HG03342 (cell line): ENCODE measurements around the gene OLFM1.

ENCODE experiments used
- ATAC-seq: cut with Tn5 transposase; IDR thresholded peaks from one replicate; pipeline ENCODE4 v1.9.1; 2021; ENCODE audit warnings: mild to moderate bottlenecking, moderate library complexity; ENCODE audit not compliant: unreplicated experiment

Gene OLFM1

DNA sequence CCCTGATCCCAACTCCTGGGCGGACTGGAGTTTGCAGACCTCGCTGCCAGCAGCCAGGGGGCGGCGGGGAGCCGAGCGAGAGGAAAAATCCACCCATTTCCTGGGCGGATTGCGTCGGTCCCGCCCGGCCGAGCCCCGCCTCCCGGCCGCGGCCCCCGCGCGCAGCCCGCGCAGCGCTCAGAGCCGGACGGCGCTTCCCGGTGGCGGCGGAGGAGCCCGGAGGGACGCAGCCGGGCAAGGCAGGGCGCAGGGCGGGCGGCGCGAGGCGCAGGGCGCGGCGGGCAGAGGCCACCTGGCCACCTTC, at the start of gene OLFM1:
TSS of gene OLFM1 (plus strand) at position 180 of the 304 bp plus-strand sequence. CDS start 322 bp downstream, outside the sequence.
- no peak for ATAC-seq

DNA sequence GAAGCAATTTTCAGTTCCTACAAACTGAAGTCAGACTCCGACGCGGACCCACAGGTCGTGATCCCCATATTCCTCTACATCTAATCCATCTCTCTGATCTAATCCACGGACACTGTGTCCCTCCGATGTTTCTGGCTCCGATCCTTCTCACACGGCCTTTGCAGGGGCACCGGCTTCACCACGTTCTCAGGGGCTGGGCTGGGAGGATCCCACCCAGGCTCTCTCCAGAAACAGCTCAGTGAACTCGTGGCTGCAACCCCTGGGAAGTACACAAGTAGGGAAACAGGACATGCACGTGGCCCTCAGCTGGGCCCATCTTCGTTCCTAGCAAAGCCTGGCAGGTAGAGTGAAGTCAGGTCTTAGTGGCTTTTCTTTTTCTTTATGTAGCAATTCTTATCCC, 49.1 kb upstream of the OLFM1 start:
- no peak for ATAC-seq

DNA sequence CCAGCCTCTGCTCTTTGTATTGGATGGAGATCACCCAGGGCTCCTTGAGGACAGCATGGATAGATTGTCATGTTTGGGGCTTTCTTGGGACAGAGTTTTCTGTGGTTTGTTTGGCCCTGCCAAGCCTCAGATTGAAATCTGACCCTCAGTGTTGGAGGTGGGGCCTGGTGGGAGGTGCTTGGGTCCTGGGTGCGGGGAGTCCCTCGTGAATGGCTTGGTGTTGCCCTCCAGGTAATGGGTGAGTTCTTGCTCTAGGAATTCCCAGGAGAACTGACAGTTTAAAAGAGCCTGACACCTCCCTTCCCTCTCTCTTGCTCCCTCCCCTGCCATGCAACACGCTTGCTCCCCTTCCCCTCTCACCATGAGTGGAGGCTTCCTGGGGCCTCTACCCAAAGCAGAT, 48.6 kb upstream of the OLFM1 start:
- ATAC-seq = no peak

DNA sequence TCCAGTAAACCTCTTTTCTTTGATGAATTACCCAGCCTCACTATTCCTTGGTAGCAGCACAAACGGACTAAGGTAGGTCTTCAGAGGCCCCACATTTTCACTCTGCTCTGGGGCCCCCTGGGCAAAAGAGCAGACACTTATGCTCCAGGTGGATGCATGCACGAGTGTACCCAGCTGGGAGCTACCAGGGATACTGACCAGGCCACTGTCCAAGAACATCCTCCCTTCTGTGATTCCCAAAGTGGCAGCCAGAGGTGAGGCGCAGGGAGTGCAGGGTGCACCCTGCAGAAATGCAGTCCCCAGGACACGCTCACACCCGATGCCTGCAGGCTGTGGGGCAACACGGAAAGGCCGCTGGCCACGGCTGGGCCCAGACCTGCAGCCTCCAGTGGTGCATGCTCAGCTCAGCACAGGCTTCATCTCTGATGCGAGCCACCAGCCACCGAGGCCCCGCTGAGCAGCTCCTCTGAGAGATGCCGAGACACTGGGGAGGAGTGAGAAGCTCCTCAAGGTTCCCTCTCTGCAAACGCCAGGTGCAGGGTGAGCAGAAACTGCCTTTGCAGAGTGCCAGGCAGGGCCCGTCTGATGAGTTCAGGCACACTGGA, 48.1 kb upstream of the OLFM1 start:
- no peak for ATAC-seq

DNA sequence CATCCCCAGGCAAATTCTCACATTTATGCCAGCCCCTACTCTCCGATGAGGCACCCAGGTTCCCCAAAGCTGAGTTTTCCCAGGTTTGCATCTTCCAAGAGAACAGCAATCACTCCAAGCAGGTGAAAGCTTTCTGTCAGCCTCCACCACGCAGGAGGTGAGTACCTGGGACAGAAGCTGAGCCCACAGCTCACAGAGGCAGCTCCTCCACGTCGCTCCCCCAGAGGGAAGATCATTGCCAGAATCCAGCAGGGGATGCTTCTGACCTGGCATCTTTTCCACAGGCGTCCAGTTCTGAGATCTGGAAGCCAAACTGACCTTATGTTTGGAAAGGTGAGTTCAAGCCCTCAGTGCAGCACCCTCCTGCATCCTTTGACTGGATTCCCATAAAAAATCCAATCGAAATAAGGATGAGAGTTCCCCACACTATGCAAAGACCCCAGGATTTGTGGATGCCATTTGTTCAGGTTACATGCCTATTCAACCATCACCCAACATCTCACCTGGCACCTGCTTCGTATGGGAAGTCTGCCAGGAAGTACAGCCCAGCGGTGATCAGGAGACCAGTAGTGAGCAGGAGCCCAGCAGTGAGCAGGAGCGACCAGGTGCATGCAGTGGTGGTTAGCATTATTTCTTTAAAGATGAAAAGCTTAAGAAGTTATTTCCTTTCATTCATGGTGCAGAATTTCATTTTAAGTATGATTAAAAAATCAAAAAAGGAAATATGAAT, 47.4 kb upstream of the OLFM1 start:
- ATAC-seq = no peak

DNA sequence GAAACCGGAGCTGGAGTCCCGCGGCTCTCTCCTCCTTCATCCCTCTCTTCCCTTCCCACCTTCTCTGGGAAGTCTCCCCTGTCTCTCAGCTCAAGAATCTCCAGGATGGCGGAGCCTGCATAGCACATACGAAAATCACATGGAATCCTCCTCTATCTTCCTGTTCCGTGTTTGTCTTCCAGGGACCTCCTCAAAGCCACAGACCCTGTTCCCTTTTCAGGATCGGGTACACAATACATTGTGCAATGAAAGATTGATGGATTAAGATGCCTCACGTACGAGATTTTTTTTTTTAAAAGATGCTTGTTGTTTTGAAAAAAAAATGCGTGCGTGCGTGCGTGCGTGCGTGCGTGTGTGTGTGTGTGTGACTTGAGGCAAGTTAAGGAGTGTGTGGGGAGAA, 46.6 kb upstream of the OLFM1 start:
- ATAC-seq = no peak

DNA sequence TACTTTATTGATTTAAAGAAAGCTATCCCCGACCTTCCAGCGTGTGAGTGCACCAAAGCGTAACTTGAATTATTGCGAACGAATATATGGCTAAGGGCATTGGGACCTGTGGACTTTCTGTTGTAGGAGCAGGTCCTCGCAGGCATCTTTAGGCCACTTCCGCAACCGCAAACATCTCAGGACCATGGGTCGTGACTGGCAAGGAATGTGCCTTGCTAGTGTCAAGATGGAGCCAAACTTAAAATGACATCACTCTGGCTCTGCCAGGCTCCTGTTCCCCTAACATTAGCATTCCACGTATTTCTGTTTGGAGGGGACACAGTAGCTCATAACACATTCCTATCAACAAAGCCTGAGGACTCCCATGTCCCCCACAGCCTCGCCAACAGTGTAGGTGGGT, 44.1 kb upstream of the OLFM1 start:
- ATAC-seq = no peak

DNA sequence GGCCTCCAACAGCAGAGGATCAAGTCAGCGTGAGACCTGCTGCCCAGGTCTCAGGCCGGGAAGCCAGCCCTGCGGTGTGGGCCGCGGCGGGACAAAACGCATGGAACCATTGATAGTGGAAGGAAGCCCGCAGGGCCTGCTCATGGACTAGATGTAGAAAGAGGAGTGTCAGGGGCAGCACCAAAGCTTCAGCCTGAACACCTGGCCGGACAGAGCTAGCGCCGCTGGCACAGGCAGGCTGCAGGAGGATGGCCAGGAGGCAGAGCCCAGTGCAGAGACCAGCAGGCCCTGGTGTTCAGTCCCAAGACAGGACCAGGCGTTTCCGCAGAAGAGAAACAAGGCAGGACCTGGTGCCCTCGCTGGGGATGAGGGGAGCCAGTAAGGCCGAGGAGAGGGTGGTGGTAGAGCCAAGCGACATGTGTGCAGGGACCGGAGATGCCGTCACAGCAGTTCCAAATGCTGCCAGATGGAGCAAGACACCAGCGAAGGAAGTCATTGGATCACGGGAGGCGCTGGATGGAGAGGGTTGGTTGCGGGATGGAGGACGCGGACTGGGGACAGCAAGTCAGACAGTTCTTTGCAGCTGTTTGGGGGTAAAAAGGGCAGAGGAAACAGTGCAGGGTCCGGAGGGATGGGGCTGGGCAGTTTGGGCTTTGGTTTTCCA, 42.1 kb upstream of the OLFM1 start:
- no peak for ATAC-seq

DNA sequence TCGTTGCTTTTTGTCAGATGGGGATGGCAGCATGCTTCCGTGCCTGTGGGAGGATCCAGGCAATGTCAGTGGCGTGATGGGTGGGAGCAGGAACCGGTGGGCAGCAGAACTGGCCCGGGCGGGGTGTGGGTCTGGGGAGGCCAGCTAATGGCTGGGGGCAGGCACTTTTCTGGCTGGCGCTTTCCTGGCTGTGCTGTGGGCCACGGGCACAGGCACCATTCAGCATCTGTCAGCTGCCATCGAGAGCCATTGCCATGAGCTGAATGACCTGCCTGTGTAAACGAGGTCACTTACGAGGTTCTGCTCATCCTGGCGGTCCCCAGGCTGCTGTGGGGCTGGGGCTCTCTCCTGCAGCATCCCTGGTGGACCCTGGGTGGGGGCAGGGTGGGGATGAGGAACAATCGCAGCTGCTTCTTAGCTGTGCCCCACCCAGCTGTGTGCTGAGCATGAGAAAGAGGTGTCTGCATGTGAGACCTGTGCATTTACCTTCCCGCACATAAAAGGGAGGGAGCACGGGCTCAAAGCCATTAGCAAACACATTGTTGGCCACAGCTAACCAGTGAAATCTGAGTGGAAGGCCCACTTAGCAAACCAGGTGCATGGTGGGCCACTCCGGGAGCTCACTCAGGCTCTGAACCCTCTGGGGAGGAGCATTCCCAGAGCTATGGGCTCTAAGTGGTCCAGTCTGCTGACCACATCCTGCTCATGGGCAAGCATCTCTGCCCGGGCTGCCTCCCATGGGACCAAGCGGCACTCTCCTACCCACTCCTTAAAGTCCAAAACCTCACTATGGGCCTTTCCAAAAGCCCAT, 41.3 kb upstream of the OLFM1 start:
- no peak for ATAC-seq

DNA sequence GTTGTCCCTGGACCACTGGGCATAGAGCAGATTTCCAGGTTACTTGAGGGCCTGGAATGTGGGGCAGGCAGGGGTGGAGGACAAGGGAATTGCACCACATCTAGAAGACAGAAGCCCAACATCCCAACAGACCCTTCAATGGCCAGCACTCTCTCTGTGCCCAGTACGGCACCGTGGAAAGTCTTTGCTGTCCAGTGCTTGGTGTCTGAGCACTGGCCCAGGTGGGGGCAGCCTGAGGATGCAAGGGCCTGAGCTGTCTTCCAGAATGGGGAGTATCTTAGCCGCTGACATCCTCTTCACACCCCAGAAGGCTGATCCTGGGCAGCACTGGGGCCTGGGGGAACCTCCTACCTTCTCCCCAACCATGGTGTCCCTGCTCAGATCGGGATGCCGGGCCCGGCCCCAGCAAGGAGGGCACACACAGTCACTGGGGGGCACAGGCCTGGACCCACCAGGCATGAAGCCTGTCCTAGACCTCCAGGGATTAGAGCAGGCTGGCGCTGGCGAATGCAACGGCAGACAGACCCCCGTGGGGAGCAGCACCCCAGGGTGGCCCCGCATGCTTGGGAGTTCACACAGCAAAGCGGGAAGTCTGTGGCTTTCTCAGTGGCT, 40.6 kb upstream of the OLFM1 start:
- no peak for ATAC-seq

DNA sequence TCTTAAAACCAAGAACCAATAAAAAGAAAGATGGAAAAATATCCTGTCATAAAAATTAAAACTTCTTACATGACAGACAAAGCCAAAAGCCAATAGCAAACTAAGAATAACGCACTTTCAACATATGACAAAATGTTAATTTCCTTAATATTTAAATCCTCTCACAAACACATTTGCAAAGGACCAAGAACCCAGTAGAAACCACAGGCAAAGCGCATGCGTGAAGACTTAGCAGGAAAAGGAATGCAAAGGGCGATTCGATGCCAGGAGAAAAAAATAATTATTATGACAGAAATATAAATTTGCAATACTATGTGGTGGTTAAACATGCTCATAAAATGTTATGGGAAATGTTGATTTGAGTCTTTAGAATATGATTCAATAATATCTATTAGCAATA, 39.9 kb upstream of the OLFM1 start:
- no peak for ATAC-seq

DNA sequence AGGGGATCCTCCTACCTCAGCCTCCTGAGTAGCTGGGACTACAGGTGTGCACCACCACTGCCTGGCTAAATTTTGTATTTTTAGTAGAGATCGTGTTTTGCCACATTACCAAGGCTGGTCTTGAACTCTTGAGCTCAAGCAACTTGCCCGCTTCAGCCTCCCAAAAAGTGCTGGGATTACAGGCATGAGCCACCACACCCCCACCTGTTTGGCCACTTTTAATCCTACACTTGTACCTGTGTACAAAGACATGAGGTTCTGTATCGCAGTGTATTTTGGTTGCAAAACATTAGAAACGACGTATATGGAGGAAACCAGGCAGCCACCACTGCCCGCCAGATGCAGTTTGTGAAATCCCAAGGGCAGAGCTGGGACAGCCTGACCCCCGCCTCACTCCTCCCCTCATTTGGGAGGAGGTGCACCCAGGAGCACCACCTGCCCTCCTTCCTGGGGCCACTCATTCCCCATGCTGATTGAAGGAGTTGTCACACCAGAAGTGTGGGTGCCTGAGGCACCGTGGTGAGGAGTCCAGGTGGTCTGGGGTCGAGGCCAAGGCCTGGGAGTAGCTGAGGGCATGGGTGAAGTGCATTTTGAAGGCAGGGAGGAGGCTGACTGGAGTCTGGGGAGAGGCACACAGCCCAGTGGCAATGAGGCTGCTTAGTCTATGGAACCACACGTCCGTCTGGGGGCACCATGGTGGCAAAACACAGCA, 39.3 kb upstream of the OLFM1 start:
- ATAC-seq = no peak

DNA sequence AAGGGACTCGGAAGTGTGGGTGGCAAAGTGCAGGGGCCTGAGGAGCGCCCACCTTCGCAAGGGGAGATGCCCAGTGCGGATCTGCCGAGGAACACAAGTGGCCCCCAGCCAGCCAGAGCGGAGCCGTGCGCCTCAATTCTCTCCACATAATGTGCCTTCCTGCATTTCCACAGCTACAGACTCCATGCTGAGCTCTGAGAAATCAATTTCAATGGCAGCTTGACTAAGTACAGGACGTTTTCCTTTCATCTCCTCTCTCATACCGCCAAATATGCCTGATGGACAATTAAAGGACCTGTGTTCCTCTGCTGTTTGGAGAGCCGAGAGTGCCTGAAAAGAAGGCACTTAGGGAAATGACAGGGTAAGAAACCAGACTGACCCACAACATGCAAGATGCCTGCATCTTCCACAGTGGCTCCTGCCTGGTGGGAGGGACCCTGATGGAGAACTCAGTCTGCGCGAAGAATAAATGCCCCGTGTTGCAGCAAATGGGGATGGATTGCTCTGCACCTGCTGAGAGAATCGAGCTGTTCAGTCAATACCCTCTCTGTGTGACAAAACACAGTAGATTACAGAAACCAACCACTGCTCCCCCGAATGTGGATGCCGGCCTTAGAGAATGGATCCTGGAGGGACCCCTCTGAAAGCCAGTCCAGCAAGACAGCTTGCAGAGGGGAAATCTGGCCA, 38.6 kb upstream of the OLFM1 start:
- no peak for ATAC-seq

DNA sequence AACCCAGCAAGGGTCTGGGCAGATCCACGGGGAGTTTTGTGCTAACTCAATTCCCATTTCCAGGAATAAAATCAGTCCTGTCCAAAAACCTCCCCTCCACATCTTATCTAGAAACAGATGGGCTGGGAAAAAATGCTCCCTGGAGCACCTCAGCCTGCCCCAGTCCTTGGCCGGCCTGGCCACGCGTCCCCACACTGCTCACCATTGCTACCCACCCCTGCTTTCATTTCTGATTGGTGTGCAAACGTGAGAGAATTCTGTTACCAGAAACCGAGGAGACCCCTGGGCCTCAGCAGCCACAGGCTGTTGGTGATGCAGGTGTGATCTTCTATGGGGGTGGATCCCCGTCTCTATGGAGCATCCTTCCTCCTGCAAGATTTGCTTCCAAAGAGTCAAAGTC, 38.0 kb upstream of the OLFM1 start:
- ATAC-seq = no peak

DNA sequence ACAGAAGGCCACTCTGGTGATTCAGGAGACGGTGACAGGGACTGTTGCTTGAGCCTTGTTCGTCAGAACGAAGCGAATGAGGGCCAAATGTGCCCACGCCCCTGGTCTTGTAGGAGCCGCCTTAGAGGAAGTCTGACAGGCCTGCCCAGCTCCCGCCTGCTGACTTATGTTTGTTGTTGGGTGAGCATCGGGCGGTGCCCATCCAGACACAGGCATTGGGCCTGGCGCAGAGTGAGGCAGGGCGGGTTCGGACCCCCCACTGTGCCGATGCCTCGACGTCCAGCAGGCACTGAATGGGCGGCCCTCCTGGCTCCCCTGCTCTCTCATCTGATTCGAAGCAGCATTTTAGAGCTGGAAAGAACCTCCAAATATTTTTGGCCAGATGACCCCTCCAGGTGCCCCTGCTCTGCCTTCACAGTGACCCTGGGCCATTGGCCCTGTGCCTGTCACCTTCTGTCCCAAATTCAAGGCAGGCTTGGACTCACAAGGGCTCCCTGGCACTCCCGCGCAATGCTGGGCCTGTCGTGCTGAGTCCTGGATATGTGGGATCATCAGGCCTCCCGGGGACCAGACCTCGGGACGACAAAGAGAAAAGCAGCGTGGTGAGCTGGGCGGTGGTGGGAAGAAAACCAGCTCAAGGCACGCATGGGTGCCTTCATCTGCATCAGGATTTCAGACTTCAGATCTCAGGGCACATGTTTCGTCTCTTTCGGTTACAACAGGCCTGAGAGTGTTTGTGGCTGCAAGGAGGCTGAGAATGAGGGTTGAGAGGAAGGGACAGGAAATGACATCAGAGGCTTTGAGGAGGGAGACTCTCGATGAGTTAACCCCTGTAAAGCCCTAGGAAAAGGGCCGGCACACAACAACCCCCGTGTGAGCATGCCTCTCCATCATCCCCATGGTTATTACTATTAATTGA, 37.1 kb upstream of the OLFM1 start:
- no peak for ATAC-seq

DNA sequence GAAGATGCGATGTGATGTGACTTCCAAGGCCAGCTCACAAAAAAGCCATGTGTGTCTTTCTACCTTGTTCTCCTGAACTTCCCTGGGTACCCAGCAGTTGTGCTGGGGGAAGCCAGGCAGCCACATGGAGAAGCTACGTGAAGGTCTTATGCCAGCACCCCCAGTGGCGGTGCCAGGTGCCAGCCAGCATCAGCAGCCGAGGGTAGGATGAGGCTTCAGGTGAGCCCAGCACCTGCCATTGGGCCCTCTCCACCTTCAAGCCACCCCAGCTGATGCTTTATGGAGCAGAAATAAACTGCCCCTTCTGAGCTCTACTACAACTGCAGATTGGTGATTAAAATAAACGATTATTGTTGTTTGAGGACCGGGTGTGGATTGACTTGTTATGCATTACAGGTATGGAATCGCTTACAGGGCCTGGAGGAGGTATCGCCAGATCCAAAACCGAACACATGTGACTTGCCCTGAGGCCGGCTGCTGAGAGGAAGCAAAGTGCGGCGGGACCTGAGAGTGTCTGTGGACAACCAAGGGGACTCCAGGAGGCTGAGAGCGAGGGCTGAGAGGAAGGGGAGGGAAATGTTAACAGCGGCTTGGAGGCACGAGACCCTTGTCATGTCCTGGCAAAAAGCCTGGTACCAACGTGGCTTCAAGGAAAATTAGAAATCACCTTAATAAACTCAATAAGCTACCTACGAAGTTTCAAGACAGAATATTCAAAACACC, 36.0 kb upstream of the OLFM1 start:
- no peak for ATAC-seq

DNA sequence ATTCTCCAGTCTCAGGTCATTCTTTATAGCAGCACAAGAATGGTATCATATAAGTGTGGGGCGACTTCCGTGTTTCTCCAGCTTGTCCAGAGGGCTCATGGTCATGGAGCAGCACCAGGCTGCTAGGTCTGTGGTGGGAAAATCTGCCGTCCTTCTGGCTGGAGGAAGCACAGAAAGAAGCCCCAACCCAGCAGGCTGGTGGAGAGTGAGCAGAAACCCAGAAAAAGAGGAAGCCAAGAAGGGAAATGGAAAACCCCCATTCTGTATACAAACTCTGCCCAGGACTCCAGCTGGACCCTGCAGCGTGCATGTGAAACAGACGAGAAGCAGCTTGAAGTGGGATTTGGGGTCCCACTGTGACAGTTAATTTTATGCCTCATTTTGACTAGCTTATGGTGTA, 34.3 kb upstream of the OLFM1 start:
- ATAC-seq = no peak

DNA sequence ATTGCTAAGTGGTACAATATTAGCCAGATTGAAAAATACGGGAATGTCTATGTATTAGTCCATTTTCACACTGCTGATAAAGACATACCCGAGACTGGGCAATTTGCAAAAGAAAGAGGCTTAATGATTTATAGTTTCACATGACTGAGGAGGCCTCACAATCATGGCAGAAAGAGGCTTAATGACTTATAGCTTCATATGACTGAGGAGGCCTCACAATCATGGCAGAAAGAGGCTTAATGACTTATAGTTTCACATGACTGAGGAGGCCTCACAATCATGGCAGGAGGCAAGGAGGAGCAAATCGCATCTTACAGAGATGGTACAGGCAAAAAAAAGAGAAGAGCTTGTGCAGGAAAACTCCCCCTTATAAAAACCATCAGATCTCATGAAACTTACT, 32.3 kb upstream of the OLFM1 start:
- no peak for ATAC-seq
